CD4-positive, CD25-positive, alpha-beta regulatory T cell (primary cell): ENCODE measurements around the gene RPL31. TPM values are rescaled to one million over a fixed set of nuclear protein-coding genes. Genes with fewer than 3 reads are reported as not detected.
A peak's percentile ranks its signal among the peaks of the same experiment; 100 is the strongest.

ENCODE experiments used
- ATAC-seq, 2 donors: fragments of 150-1000 bp; cut with Tn5 transposase; one replicate each; pipeline ENCODE4 v1.10.0; 2021; ENCODE audit warnings: low read depth in 2 of 2, moderate number of reproducible peaks in 2 of 2, moderate library complexity in 1 of 2
- DNase-seq, 3 donors: peaks; one replicate each; pipeline versions ENCODE4 v3.0.0 to v3.0.0-alpha.2; 2012 to 2022; ENCODE audit warnings: mixed read lengths in 1 of 3
- H3K27ac ChIP-seq: one replicate; pipeline ENCODE4 v1.7.0; 2013; ENCODE audit warnings: mild to moderate bottlenecking, low read length; ENCODE audit not compliant: insufficient read depth, poor library complexity, severe bottlenecking
- H3K27me3 ChIP-seq: one replicate; pipeline ENCODE4 v1.7.0; 2013; ENCODE audit warnings: low read length; ENCODE audit not compliant: control insufficient read depth, insufficient read depth
- H3K36me3 ChIP-seq: one replicate; pipeline ENCODE4 v1.7.0; 2013; ENCODE audit warnings: mild to moderate bottlenecking, low read length, moderate library complexity; ENCODE audit not compliant: control insufficient read depth, insufficient read depth
- H3K4me1 ChIP-seq: 2 replicates; pipeline ENCODE4 v1.7.0; 2013; ENCODE audit warnings: mild to moderate bottlenecking, low read length; ENCODE audit not compliant: insufficient read depth, control insufficient read depth, poor library complexity, severe bottlenecking
- H3K4me3 ChIP-seq: one replicate; pipeline ENCODE4 v1.7.0; 2013; ENCODE audit warnings: low read depth, mild to moderate bottlenecking, low read length, moderate library complexity
- H3K9me3 ChIP-seq, 2 experiments: 1 replicate in 1 of 2; 2 replicates in 1 of 2; pipeline ENCODE4 v1.7.0; 2013; ENCODE audit warnings: low read length in 2 of 2, mild to moderate bottlenecking in 1 of 2, moderate library complexity in 1 of 2; ENCODE audit not compliant: control insufficient read depth in 2 of 2
- H3K27ac Mint-ChIP-seq, 3 donors: one replicate each; pipeline ENCODE4 v1.8.0; 2020 to 2022; ENCODE audit warnings: mild to moderate bottlenecking in 3 of 3, mixed read lengths in 3 of 3, moderate library complexity in 2 of 3
- H3K27me3 Mint-ChIP-seq: one replicate; pipeline ENCODE4 v1.8.0; 2022; ENCODE audit warnings: mild to moderate bottlenecking, mixed read lengths
- H3K36me3 Mint-ChIP-seq: one replicate; pipeline ENCODE4 v1.8.0; 2020; ENCODE audit warnings: mixed read lengths
- H3K4me1 Mint-ChIP-seq, 4 donors: one replicate each; pipeline ENCODE4 v1.8.0; 2020 to 2022; ENCODE audit warnings: mixed read lengths in 4 of 4, mild to moderate bottlenecking in 1 of 4
- H3K4me3 Mint-ChIP-seq, 4 donors: one replicate each; pipeline ENCODE4 v1.8.0; 2020 to 2022; ENCODE audit warnings: mild to moderate bottlenecking in 4 of 4, mixed read lengths in 4 of 4, moderate library complexity in 3 of 4
- H3K9me3 Mint-ChIP-seq, 7 donors: one replicate each; pipeline ENCODE4 v1.8.0; 2020 to 2022; ENCODE audit warnings: mixed read lengths in 7 of 7, mild to moderate bottlenecking in 3 of 7, moderate library complexity in 2 of 7
- polyA plus RNA-seq, 4 donors: library from polyadenylated mRNA; unstranded; fragments of 300-500 nt; fragmentation: Illumina TruSeq; gene quantifications; one replicate each; pipeline ENCODE4 v1.2.3, GENCODE V29; 2021
- total RNA-seq: library from RNA; stranded (reverse); gene quantifications from one replicate; pipeline ENCODE4 v1.2.3, GENCODE V29; 2022

Gene RPL31
- total and polyA plus RNA-seq, 5 donors from 2014 or later = 1,403 to 6,850 (median 4,481) TPM

DNA sequence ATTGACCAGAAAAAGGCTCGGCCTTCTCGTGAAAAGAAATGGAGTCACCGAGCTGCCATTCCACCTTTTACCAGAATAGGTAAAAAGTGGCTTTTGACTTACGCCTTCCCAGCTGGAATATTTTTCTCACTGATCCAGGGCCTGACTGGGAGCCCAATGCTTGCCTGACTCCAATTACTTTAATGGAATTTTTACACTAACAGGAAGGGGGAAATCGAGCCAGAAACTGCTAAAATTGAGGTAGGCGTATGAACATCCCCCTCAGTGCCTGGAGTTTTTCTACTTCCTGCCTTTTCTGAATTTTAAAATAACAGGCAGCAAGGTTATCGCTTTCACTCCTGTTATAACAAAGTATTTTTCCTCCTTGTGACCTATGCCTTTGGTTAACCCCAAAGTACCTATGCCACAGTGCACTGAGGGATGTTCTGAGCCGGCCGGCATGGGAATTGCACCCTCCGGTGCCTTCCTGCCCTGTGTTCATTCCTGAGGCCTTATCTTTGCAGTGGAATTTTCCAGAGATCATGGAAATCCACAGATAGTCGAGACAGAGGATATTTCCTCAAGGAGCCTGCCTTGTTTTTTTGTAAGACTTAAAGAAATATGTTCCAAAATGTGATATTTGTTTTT is 18.3 kb upstream of the RPL31 start:
- Histone ChIP-seq H3K4me1 (no peaks in the 10 kb centered on the region), H3K27ac (no peak overlapping the region), H3K9me3 (no peaks in the 10 kb centered on the region), H3K36me3 (no peaks in the 10 kb centered on the region), H3K4me3 (no peak overlapping the region), H3K27me3 (no peaks in the 10 kb centered on the region)
- no peaks in the 10 kb centered on the region for H3K9me3 Mint-ChIP-seq
- peaks cover 0 to 4% (median 2%) of the 10 kb centered on the region in 4 donors for H3K4me1 Mint-ChIP-seq
- DNase-seq = no peak
- H3K36me3 Mint-ChIP-seq = no peaks in the 10 kb centered on the region
- H3K27ac Mint-ChIP-seq = no peak overlapping the region
- no peak overlapping the region for H3K4me3 Mint-ChIP-seq
- H3K27me3 Mint-ChIP-seq = peaks cover 7% of the 10 kb centered on the region
- ATAC-seq = no peak

DNA sequence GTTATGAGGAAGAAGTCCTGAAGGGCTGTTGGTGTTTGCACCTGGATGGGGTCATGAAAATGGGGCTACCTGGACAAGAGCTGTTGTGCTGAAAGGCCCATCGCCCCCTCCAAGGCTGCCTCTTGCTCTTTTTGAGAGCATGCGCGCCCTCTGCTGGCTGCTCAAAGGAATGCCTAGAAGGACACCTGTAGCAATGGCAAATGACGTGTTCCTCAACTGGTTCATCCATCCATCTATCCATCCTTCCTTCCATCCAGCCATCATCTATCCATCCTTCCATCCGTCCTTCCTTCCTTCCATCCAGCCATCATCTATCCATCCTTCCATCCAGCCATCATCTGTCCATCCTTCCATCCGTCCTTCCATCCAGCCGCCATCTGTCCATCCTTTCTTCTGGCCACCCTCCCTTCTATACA is 17.2 kb upstream of the RPL31 start:
- H3K27ac Mint-ChIP-seq = no peak overlapping the region
- H3K36me3 Mint-ChIP-seq = no peaks in the 10 kb centered on the region
- Histone ChIP-seq H3K4me3 (no peak overlapping the region), H3K27ac (no peak overlapping the region), H3K36me3 (no peaks in the 10 kb centered on the region), H3K9me3 (no peaks in the 10 kb centered on the region), H3K27me3 (no peaks in the 10 kb centered on the region), H3K4me1 (no peaks in the 10 kb centered on the region)
- H3K4me3 Mint-ChIP-seq = no peak overlapping the region
- DNase-seq (peak; percentile 58 to 80 (median 70)), ATAC-seq (peak; percentile 63 to 69)
- H3K27me3 Mint-ChIP-seq = peaks cover 10% of the 10 kb centered on the region
- no peaks in the 10 kb centered on the region for H3K9me3 Mint-ChIP-seq
- H3K4me1 Mint-ChIP-seq = peaks cover 0 to 4% (median 2%) of the 10 kb centered on the region in 4 donors

DNA sequence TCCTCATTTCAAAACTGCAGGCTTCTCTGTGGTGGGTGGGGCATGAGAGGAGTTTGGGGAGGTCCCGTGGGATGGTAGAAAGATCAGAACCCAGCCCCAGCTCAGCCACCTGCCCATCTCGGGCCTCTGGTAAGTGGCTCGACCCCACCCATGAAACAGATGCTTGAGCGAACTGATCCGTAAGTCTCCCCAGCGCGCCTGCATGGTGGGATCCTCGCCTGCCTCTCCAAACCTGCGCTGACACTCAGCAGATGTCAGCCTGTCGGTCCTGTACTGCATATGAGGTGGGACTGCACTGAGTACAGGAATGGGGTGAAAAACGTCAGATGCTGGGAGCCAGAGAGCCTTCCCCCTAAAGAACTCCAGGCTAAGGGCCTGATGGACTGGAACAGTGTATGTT is 15.9 kb upstream of the RPL31 start:
- H3K27ac ChIP-seq = no peak overlapping the region
- H3K4me3 Mint-ChIP-seq = no peak overlapping the region
- H3K4me3 ChIP-seq = no peak overlapping the region
- H3K4me1 Mint-ChIP-seq = peaks cover 0 to 4% (median 2%) of the 10 kb centered on the region in 4 donors
- H3K27ac Mint-ChIP-seq = no peak overlapping the region
- H3K36me3 Mint-ChIP-seq = no peaks in the 10 kb centered on the region
- no peaks in the 10 kb centered on the region for H3K9me3 ChIP-seq
- no peaks in the 10 kb centered on the region for H3K27me3 ChIP-seq
- no peaks in the 10 kb centered on the region for H3K4me1 ChIP-seq
- DNase-seq (no peak), ATAC-seq (no peak)
- no peaks in the 10 kb centered on the region for H3K9me3 Mint-ChIP-seq
- no peaks in the 10 kb centered on the region for H3K36me3 ChIP-seq
- H3K27me3 Mint-ChIP-seq = peaks cover 10% of the 10 kb centered on the region

DNA sequence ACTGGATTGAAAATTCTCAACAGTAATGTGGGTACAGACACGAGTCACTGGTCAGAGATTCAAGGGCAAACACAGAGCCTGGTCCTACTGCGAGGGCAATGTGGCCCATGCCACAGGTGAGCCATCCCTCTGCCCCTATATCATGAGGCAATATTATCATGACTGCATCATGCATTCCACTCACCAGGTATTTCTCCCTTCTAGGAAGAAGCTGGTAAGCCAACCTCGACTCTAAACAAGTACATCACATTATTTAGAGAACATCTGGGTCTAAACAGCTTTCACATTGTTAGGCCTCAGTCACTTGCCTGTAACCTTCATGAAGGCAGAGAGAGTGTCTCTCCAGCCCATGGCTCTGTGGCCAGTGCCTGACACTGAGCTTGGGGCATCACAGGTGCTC is 14.6 kb upstream of the RPL31 start:
- no peaks in the 10 kb centered on the region for H3K9me3 Mint-ChIP-seq
- H3K4me3 Mint-ChIP-seq = no peak overlapping the region
- H3K27ac Mint-ChIP-seq = no peak overlapping the region
- H3K4me1 ChIP-seq = no peaks in the 10 kb centered on the region
- no peak overlapping the region for H3K27ac ChIP-seq
- H3K4me1 Mint-ChIP-seq = peaks cover 0 to 6% (median 2%) of the 10 kb centered on the region in 4 donors
- H3K27me3 ChIP-seq = no peaks in the 10 kb centered on the region
- no peaks in the 10 kb centered on the region for H3K9me3 ChIP-seq
- no peaks in the 10 kb centered on the region for H3K36me3 ChIP-seq
- DNase-seq (no peak), ATAC-seq (no peak)
- no peak overlapping the region for H3K4me3 ChIP-seq
- peaks cover 14% of the 10 kb centered on the region for H3K27me3 Mint-ChIP-seq
- no peaks in the 10 kb centered on the region for H3K36me3 Mint-ChIP-seq

DNA sequence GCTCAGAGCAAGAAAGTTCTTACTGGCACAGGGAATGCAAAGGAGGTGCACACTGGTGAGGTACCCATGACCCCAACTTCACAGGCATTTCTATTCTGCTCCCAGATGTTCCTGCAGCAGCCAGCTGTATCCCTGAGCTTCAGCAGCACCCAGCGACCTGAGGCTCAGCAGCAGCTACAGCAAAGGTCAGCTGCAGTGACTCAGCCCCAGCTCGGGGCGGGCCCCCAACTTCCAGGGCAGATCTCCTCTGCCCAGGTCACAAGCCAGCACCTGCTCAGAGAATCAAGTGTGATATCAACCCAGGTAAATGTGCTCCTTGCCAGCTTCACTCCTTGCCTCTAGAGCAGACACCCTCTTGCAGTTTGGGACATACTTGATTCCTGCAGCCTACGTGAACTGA is 14.1 kb upstream of the RPL31 start:
- Mint-ChIP-seq H3K4me3 (no peak overlapping the region), H3K9me3 (no peaks in the 10 kb centered on the region), H3K4me1 (peaks cover 0 to 6% (median 2%) of the 10 kb centered on the region in 4 donors), H3K27ac (no peak overlapping the region), H3K27me3 (peaks cover 14% of the 10 kb centered on the region), H3K36me3 (no peaks in the 10 kb centered on the region)
- Histone ChIP-seq H3K9me3 (no peaks in the 10 kb centered on the region), H3K4me1 (no peaks in the 10 kb centered on the region), H3K36me3 (no peaks in the 10 kb centered on the region), H3K4me3 (no peak overlapping the region), H3K27ac (no peak overlapping the region), H3K27me3 (no peaks in the 10 kb centered on the region)
- DNase-seq = no peak
- no peak for ATAC-seq

DNA sequence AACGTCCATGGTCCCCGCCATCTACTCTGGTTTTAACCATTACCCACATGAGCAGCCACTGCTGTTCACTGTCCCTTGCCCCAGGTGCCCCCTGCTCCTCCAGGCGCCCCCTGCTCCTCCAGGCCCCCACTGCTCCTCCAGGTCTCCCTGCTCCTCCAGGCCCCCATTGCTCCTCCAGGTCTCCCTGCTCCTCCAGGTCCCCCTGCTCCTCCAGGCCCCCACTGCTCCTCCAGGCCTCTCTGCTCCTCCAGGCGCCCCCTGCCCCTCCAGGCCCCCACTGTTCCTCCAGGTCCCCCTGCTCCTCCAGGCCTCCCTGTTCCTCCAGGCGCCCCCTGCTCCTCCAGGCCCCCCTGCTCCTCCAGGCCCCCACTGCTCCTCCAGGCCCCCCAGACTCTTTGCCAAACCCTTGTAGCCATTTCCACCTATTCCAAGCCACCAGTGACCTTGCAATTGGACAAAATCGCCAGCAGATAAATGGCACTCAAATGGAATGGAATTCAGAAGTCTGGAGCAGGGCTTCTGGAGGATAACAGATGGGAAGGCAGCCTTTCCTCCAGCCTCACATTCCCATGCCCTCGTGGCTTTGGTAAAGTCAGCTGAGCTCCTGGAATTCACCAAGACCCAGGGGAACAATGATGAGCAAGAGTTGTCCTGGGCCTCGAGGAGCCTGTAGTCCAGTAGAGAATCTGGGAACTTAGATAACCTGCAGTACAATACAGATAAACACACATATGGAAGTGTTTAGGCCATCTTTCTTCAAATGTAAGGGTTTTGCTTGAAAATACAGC is 13.3 kb upstream of the RPL31 start:
- Histone ChIP-seq H3K36me3 (no peaks in the 10 kb centered on the region), H3K27me3 (no peaks in the 10 kb centered on the region), H3K4me1 (no peaks in the 10 kb centered on the region), H3K4me3 (no peak overlapping the region), H3K27ac (no peak overlapping the region), H3K9me3 (no peaks in the 10 kb centered on the region)
- Mint-ChIP-seq H3K27me3 (peaks cover 14% of the 10 kb centered on the region), H3K27ac (peak overlapping the region in 1 of 3 donors; percentile 23), H3K9me3 (no peaks in the 10 kb centered on the region), H3K36me3 (no peaks in the 10 kb centered on the region), H3K4me1 (peaks cover 0 to 6% (median 2%) of the 10 kb centered on the region in 4 donors), H3K4me3 (no peak overlapping the region)
- DNase-seq (no peak), ATAC-seq (no peak)

DNA sequence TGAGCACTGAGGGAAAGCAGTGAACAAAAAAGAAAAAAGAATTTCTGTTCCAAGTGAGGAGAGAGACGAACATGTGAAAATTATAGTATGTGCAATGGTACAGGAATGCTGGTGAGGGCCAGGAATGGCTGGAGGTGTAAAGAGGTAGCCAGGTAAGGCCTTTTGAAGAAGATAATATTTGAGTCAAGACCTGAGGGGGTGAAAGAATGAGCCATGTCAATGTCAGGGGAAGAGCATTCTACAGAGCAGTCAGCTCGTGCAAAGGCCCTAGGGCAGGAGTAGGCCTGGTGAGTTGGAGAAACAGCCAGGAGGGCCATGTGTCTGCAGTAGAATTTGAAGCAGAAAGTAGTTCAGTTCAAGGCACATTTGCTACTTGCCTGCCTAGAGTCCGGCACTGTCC is 12.4 kb upstream of the RPL31 start:
- Histone ChIP-seq H3K4me3 (no peak overlapping the region), H3K27ac (no peak overlapping the region), H3K9me3 (no peaks in the 10 kb centered on the region), H3K36me3 (no peaks in the 10 kb centered on the region), H3K27me3 (no peaks in the 10 kb centered on the region), H3K4me1 (no peaks in the 10 kb centered on the region)
- ATAC-seq (no peak), DNase-seq (no peak)
- Mint-ChIP-seq H3K4me1 (peaks cover 0 to 6% (median 4%) of the 10 kb centered on the region in 4 donors), H3K27ac (no peak overlapping the region), H3K36me3 (no peaks in the 10 kb centered on the region), H3K9me3 (no peaks in the 10 kb centered on the region), H3K4me3 (no peak overlapping the region), H3K27me3 (peaks cover 19% of the 10 kb centered on the region)

DNA sequence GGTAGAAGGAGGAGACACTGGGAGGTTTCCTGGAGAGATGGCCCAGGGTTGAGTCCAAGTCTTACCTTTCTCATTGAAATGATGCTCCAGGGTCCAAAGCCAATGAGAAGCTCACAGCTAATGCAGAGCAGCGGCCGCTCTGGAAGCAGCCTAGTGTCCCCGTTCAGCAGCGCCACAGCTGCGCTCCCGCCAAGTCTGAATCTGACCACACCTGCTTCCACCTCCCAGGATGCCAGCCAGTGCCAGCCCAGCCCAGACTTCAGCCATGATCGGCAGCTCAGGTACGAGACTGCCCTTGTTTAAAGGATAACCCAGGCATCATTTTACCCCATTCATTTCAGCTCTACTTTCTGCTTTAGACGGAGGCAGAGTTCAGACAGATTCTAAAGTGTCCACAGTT is 11.9 kb upstream of the RPL31 start:
- H3K4me1 Mint-ChIP-seq = peaks cover 0 to 5% (median 2%) of the 10 kb centered on the region in 4 donors
- Histone ChIP-seq H3K27ac (no peak overlapping the region), H3K4me3 (no peak overlapping the region), H3K4me1 (no peaks in the 10 kb centered on the region), H3K9me3 (no peaks in the 10 kb centered on the region), H3K36me3 (no peaks in the 10 kb centered on the region), H3K27me3 (no peaks in the 10 kb centered on the region)
- ATAC-seq (no peak), DNase-seq (no peak)
- H3K9me3 Mint-ChIP-seq = no peaks in the 10 kb centered on the region
- no peak overlapping the region for H3K4me3 Mint-ChIP-seq
- H3K27ac Mint-ChIP-seq = no peak overlapping the region
- no peaks in the 10 kb centered on the region for H3K36me3 Mint-ChIP-seq
- H3K27me3 Mint-ChIP-seq = peaks cover 20% of the 10 kb centered on the region
